IMR-90 (cell line): ENCODE data around the gene LYRM9. TPM values are rescaled to one million over a fixed set of nuclear protein-coding genes. Genes with fewer than 3 reads are reported as not detected.

Experiments
- ATAC-seq: fragments of 200-7000 bp; cut with Tn5 transposase; 2 replicates; pipeline ENCODE4 v1.9.1; 2020; ENCODE audit warnings: low read depth, mild to moderate bottlenecking, moderate library complexity
- BruUV-seq: library from RNA; stranded (reverse); fragments of 400-500 nt; replicated peaks from 2 replicates; lab custom pipeline; 2021; lab: Mats Ljungman, UMichigan
- CTCF ChIA-PET: fragments of 300-600 bp; formaldehyde crosslinking; extraction: SDS; loops from one replicate; lab custom pipeline; 2021; ENCODE audit warnings: antibody characterized with exemption; lab: Yijun Ruan, JAX
- POLR2A ChIA-PET: fragments of 300-600 bp; sonication (Branson Sonifier 250); formaldehyde crosslinking; loops from one replicate; lab custom pipeline; 2022; ENCODE audit warnings: antibody characterized with exemption; ENCODE audit not compliant: unreplicated experiment; lab: Charles Lee
- DNase-seq: peaks from one replicate; pipeline ENCODE4 v3.0.0; 2013
- H2AFZ ChIP-seq: replicated peaks from 2 replicates; pipeline ENCODE3; 2013; ENCODE audit warnings: low read length, mild to moderate bottlenecking; ENCODE audit not compliant: poor library complexity
- H2AK5ac ChIP-seq: 2 replicates; pipeline ENCODE4 v1.6.1; 2013; ENCODE audit warnings: low read depth, low read length, inconsistent platforms
- H2AK9ac ChIP-seq: replicated peaks from 2 replicates; pipeline ENCODE3; 2013; ENCODE audit warnings: mild to moderate bottlenecking, low read depth, low read length, moderate library complexity; ENCODE audit not compliant: poor library complexity
- H2BK120ac ChIP-seq: 2 replicates; pipeline ENCODE4 v1.6.1; 2013; ENCODE audit warnings: low read depth, low read length, inconsistent platforms
- H2BK15ac ChIP-seq: 3 replicates; pipeline ENCODE4 v1.6.1; 2013; ENCODE audit warnings: low read depth, low read length, inconsistent platforms
- H2BK20ac ChIP-seq: 2 replicates; pipeline ENCODE4 v1.6.1; 2013; ENCODE audit warnings: low read depth, mild to moderate bottlenecking, inconsistent platforms, low read length, moderate library complexity
- H2BK5ac ChIP-seq: 2 replicates; pipeline ENCODE4 v1.6.1; 2013; ENCODE audit warnings: mild to moderate bottlenecking, low read depth, low read length, inconsistent platforms; ENCODE audit not compliant: poor library complexity, severe bottlenecking
- H3K14ac ChIP-seq: replicated peaks from 2 replicates; pipeline ENCODE4 v1.6.1; 2013; ENCODE audit warnings: low read depth, low read length, inconsistent platforms
- H3K18ac ChIP-seq: 2 replicates; pipeline ENCODE4 v1.6.1; 2013; ENCODE audit warnings: low read depth, low read length, control low read depth
- H3K23ac ChIP-seq: 2 replicates; pipeline ENCODE4 v1.6.1; 2013; ENCODE audit warnings: low read depth, low read length, inconsistent platforms
- H3K27ac ChIP-seq: 2 replicates; pipeline ENCODE4 v1.5.1; 2013; ENCODE audit warnings: mild to moderate bottlenecking, control low read depth, low read length; ENCODE audit not compliant: insufficient read depth
- H3K27me3 ChIP-seq: 2 replicates; pipeline ENCODE4 v1.6.1; 2013; ENCODE audit warnings: low read length; ENCODE audit not compliant: control insufficient read depth, insufficient read depth
- H3K36me3 ChIP-seq: 2 replicates; pipeline ENCODE4 v1.6.1; 2013; ENCODE audit warnings: low read length, mixed read lengths; ENCODE audit not compliant: control insufficient read depth, insufficient read depth
- H3K4ac ChIP-seq: 2 replicates; pipeline ENCODE4 v1.6.1; 2013; ENCODE audit warnings: low read depth, low read length, inconsistent platforms
- H3K4me1 ChIP-seq: 2 replicates; pipeline ENCODE4 v1.6.1; 2013; ENCODE audit warnings: low read length, mixed read lengths; ENCODE audit not compliant: control insufficient read depth, insufficient read depth
- H3K4me2 ChIP-seq: 2 replicates; pipeline ENCODE4 v1.6.1; 2013; ENCODE audit warnings: low read depth, mild to moderate bottlenecking, control low read depth, low read length, moderate library complexity
- H3K4me3 ChIP-seq: 2 replicates; pipeline ENCODE4 v1.5.1; 2013; ENCODE audit warnings: low read depth, mild to moderate bottlenecking, control low read depth, low read length, moderate library complexity; ENCODE audit not compliant: insufficient read depth
- H3K56ac ChIP-seq: 2 replicates; pipeline ENCODE4 v1.6.1; 2013; ENCODE audit warnings: low read length, inconsistent platforms; ENCODE audit not compliant: insufficient read depth; ENCODE audit errors: extremely low read depth
- H3K79me1 ChIP-seq, 2 experiments: 2 replicates each; pipeline ENCODE4 v1.6.1; 2013; ENCODE audit warnings: low read length in 2 of 2, inconsistent platforms in 1 of 2, low read depth in 1 of 2
- H3K9ac ChIP-seq: 2 replicates; pipeline ENCODE4 v1.6.1; 2013; ENCODE audit warnings: low read depth, low read length, control low read depth
- H3K9me1 ChIP-seq: 2 replicates; pipeline ENCODE4 v1.6.1; 2013; ENCODE audit warnings: low read length, inconsistent platforms; ENCODE audit not compliant: insufficient read depth
- H3K9me3 ChIP-seq: 2 replicates; pipeline ENCODE4 v1.6.1; 2013; ENCODE audit warnings: low read length; ENCODE audit not compliant: control insufficient read depth, insufficient read depth
- H4K20me1 ChIP-seq: 2 replicates; pipeline ENCODE4 v1.6.1; 2013; ENCODE audit warnings: low read length, inconsistent platforms; ENCODE audit not compliant: insufficient read depth
- H4K5ac ChIP-seq: 2 replicates; pipeline ENCODE4 v1.6.1; 2013; ENCODE audit warnings: mild to moderate bottlenecking, low read depth, low read length, control low read depth
- H4K8ac ChIP-seq, 2 experiments: 2 replicates each; pipeline ENCODE4 v1.6.1; 2013; ENCODE audit warnings: low read depth in 2 of 2, low read length in 2 of 2, control low read depth in 1 of 2, inconsistent platforms in 1 of 2
- H4K91ac ChIP-seq: 2 replicates; pipeline ENCODE4 v1.6.1; 2013; ENCODE audit warnings: low read depth, low read length, inconsistent platforms; ENCODE audit not compliant: insufficient read depth
- CTCF ChIP-seq: conservative IDR thresholded peaks from 2 replicates; pipeline ENCODE4 v1.5.1; 2012; ENCODE audit warnings: mild to moderate bottlenecking, low read depth, low read length, improper control_type of control experiment
- FOS ChIP-seq: fragments of 150-350 bp; IDR thresholded peaks from 2 replicates; pipeline ENCODE4 v1.6.1; 2016; ENCODE audit warnings: low read depth, low read length
- MAZ ChIP-seq: IDR thresholded peaks from 2 replicates; pipeline ENCODE4 v1.6.1; 2012; ENCODE audit warnings: low read depth, mild to moderate bottlenecking, low read length, improper control_type of control experiment, moderate library complexity, borderline replicate concordance
- POLR2A ChIP-seq: IDR thresholded peaks from 2 replicates; pipeline ENCODE4 v1.6.1; 2012; ENCODE audit warnings: mild to moderate bottlenecking, low read depth, low read length
- RCOR1 ChIP-seq: IDR thresholded peaks from 2 replicates; pipeline ENCODE4 v1.6.1; 2012; ENCODE audit warnings: mild to moderate bottlenecking, low read length, improper control_type of control experiment; ENCODE audit not compliant: insufficient replicate concordance
- SMC3 ChIP-seq: fragments of 150-350 bp; IDR thresholded peaks from 2 replicates; pipeline ENCODE4 v1.6.1; 2016; ENCODE audit warnings: low read depth, mild to moderate bottlenecking, antibody characterized with exemption, low read length, moderate library complexity
- WGBS, 2 experiments: methylation state at CpG; one replicate each; pipeline versions ENCODE4 v1.1.5 to v1.1.7; 2013; ENCODE audit warnings: missing lambda C conversion rate in 2 of 2; ENCODE audit not compliant: insufficient read length in 1 of 2; ENCODE audit errors: extremely low coverage in 2 of 2; 5-methylcytosine and 5-hydroxymethylcytosine counted together
- dilution Hi-C: fragments of 300-500 bp; cut with HindIII; formaldehyde crosslinking; loops from one replicate; pipeline ENCODE4 v1.14.3; 2018; ENCODE audit warnings: low sequenced_read_pairs; ENCODE audit not compliant: unreplicated experiment
- in situ Hi-C: fragments of 300-500 bp; cut with MboI; formaldehyde crosslinking; loops from 3 replicates; pipeline ENCODE4 v1.14.3; 2019; ENCODE audit warnings: low sequenced_read_pairs, inconsistent platforms, mixed read lengths
- intact Hi-C: fragments of 100-400 bp; cut with micrococcal nuclease; formaldehyde crosslinking; loops from 2 replicates; pipeline ENCODE4 v1.10.0; 2022
- polyA plus RNA-seq, 3 experiments: library from polyadenylated mRNA; depleted of rRNA; stranded (reverse); fragments of >200 nt; gene quantifications; 2 replicates each; pipeline ENCODE4 v1.2.3, GENCODE V29; 2012; ENCODE audit warnings: low replicate concordance in 1 of 3
- total RNA-seq: library from RNA; depleted of rRNA; stranded (reverse); fragments of >200 nt; gene quantifications from 2 replicates; pipeline ENCODE4 v1.2.3, GENCODE V29; 2012

LYRM9 gene
- total and polyA plus RNA-seq, 2 of the 4 experiments (the other 2 are of a cell fraction), result 3.2 to 4.8 TPM

- no peaks in the 10 kb centered on the region for H3K79me1 ChIP-seq
- H4K8ac ChIP-seq, result no peak overlapping the region
- no peak for ATAC-seq
- no peak overlapping the region for H3K23ac ChIP-seq
- H3K14ac ChIP-seq, result no peak overlapping the region
- CTCF ChIA-PET, result no interaction called here
- no peaks in the 10 kb centered on the region for H4K20me1 ChIP-seq
- H4K5ac ChIP-seq, result no peak overlapping the region
- in situ Hi-C loops (no loop called here), intact Hi-C loops (no loop called here), dilution Hi-C loops (no loop called here)
- H3K27ac ChIP-seq, result no peak overlapping the region
- H4K91ac ChIP-seq, result no peak overlapping the region
- H3K36me3 ChIP-seq, result no peaks in the 10 kb centered on the region
- H3K9me3 ChIP-seq, result no peaks in the 10 kb centered on the region
- TF ChIP-seq SMC3, result no peak
- TF ChIP-seq MAZ, result no peak
- no peak for TF ChIP-seq RCOR1
- no peak for TF ChIP-seq CTCF
- TF ChIP-seq FOS, result no peak
- no peak for TF ChIP-seq POLR2A
- POLR2A ChIA-PET, result no interaction called here
- no peak overlapping the region for H2BK5ac ChIP-seq
- no peak overlapping the region for H2BK15ac ChIP-seq
- no peak overlapping the region for H2BK20ac ChIP-seq
- H3K9me1 ChIP-seq, result no peaks in the 10 kb centered on the region
- no peak overlapping the region for H2AK9ac ChIP-seq
- H3K18ac ChIP-seq, result no peak overlapping the region
- no peak overlapping the region for H2AK5ac ChIP-seq
- no peak overlapping the region for H2AFZ ChIP-seq
- H2BK120ac ChIP-seq, result no peak overlapping the region
- no peaks in the 10 kb centered on the region for H3K4me1 ChIP-seq
- no peak overlapping the region for H3K4me3 ChIP-seq
- DNase-seq, result no peak
- no peak overlapping the region for H3K4ac ChIP-seq
- no peak overlapping the region for H3K9ac ChIP-seq
- no peak overlapping the region for H3K4me2 ChIP-seq
- peaks cover 14% of the 10 kb centered on the region for H3K27me3 ChIP-seq
- no TSS peak for BruUV-seq
- 50% methylated on average over 2 of the region's 4 CpGs; no CpG with 5 or more reads in 1 of the 2 experiments for WGBS, 2 experiments
- H3K56ac ChIP-seq, result no peak overlapping the region
These were observed 30.3 kb downstream of the LYRM9 start for GRCh38 chr17:27862840-27863239.
